HG03025 (cell line): ENCODE data around the gene ZNF436.

Experiments
- ATAC-seq: cut with Tn5 transposase; IDR thresholded peaks from one replicate; pipeline ENCODE4 v1.9.1; 2021; ENCODE audit warnings: mild to moderate bottlenecking, moderate library complexity; ENCODE audit not compliant: unreplicated experiment, low FRiP score

The ZNF436 gene

GRCh38 chr1:23367791-23368561 lies 1.7 kb downstream of the ZNF436 start:
- ATAC-seq: peak; percentile 90

GRCh38 chr1:23367451-23367790 lies 2.2 kb downstream of the ZNF436 start:
- no peak for ATAC-seq

GRCh38 chr1:23366598-23366997 lies 3.0 kb downstream of the ZNF436 start:
- no peak for ATAC-seq

- ATAC-seq: no peak
Observed at GRCh38 chr1:23366146-23366545, 3.5 kb downstream of the ZNF436 start.

- no peak for ATAC-seq
Observed at GRCh38 chr1:23362218-23362713, 7.4 kb downstream of the ZNF436 start.

GRCh38 chr1:23358310-23358875 lies 11.2 kb downstream of the ZNF436 start:
- no peak for ATAC-seq

- ATAC-seq: no peak
Observed at GRCh38 chr1:23357138-23357908, 12.3 kb downstream of the ZNF436 start.

- no peak for ATAC-seq
Observed at GRCh38 chr1:23356471-23357137, 13.0 kb downstream of the ZNF436 start.

- no peak for ATAC-seq
Observed at GRCh38 chr1:23354245-23354644, 15.4 kb downstream of the ZNF436 start.

GRCh38 chr1:23352096-23352695 lies 17.4 kb downstream of the ZNF436 start:
- ATAC-seq: no peak

GRCh38 chr1:23345920-23346319 lies 23.7 kb downstream of the ZNF436 start:
- ATAC-seq: no peak

- no peak for ATAC-seq
Observed at GRCh38 chr1:23344987-23345472, 24.6 kb downstream of the ZNF436 start.

- ATAC-seq: peak; percentile 87
Observed at GRCh38 chr1:23344111-23344986, 25.3 kb downstream of the ZNF436 start, which contains the start of gene HNRNPR. Gene HNRNPR, minus strand, starts transcription at chr1:23344284. Its CDS starts 3,276 bp downstream, at chr1:23341008.

GRCh38 chr1:23343221-23344110 lies 26.2 kb downstream of the ZNF436 start:
- ATAC-seq: peak; percentile 11

GRCh38 chr1:23341931-23342692 lies 27.5 kb downstream of the ZNF436 start:
- ATAC-seq: no peak

- ATAC-seq: no peak
Observed at GRCh38 chr1:23339632-23340031, 30.0 kb downstream of the ZNF436 start.

- no peak for ATAC-seq
Observed at GRCh38 chr1:23337869-23338268, 31.8 kb downstream of the ZNF436 start.

- no peak for ATAC-seq
Observed at GRCh38 chr1:23331713-23332112, 37.9 kb downstream of the ZNF436 start.
